Measurements from ENCODE around the gene LIN37. TPM values are rescaled to one million over a fixed set of nuclear protein-coding genes. Genes with fewer than 3 reads are reported as not detected.

LIN37 gene
- total RNA-seq, 1 experiment from 2014 or later = 6.4 TPM

GRCh38 chr19:35780058-35780457, 31.7 kb downstream of the LIN37 start (continued):
- TF ChIP-seq AR (CRISPR knock-in tag; IDR thresholded peaks at IDR 0.05) (no peak), ESRRA (CRISPR knock-in tag; IDR thresholded peaks at IDR 0.05; ENCODE audit: borderline replicate concordance) (no peak), PRDM15 (CRISPR knock-in tag; IDR thresholded peaks at IDR 0.05) (no peak)

- CTCF ChIA-PET = no interaction called here
- POLR2A ChIA-PET = no interaction called here
- TF ChIP-seq ETV6 (CRISPR knock-in tag; IDR thresholded peaks at IDR 0.05) = no peak
- TF ChIP-seq TCF7 (CRISPR knock-in tag; IDR thresholded peaks at IDR 0.05; ENCODE audit: low read depth) = no peak
- TF ChIP-seq ZNF138 (CRISPR knock-in tag; conservative IDR thresholded peaks at IDR 0.05) = no peak
- TF ChIP-seq SMAD4 (CRISPR knock-in tag; IDR thresholded peaks at IDR 0.05) = no peak
- TF ChIP-seq NR2C2 (CRISPR knock-in tag; IDR thresholded peaks at IDR 0.05) = no peak
- TF ChIP-seq TEAD1 (CRISPR knock-in tag; IDR thresholded peaks at IDR 0.05) = no peak
- no peak for TF ChIP-seq ZNF281 (CRISPR knock-in tag; IDR thresholded peaks at IDR 0.05)
- no peak for TF ChIP-seq MYBL2 (CRISPR knock-in tag; IDR thresholded peaks at IDR 0.05)
- no peak for TF ChIP-seq ATF3 (CRISPR knock-in tag; conservative IDR thresholded peaks at IDR 0.05)
- Mint-ChIP-seq H3K9me3 (no peaks in the 10 kb centered on the region), H3K36me3 (no peaks in the 10 kb centered on the region), H3K27ac (no peak overlapping the region), H3K27me3 (ENCODE audit: low read depth) (peaks cover 16% of the 10 kb centered on the region), H3K4me1 (peaks cover 45% of the 10 kb centered on the region), H3K4me3 (no peak overlapping the region)
- DNase-seq (ENCODE audit: low spot score) (no peak), ATAC-seq (no peak)
Measured at GRCh38 chr19:35780717-35781116, 32.3 kb downstream of the LIN37 start.

GRCh38 chr19:35781650-35782049, 33.3 kb downstream of the LIN37 start:
- H3K4me3 Mint-ChIP-seq = no peak overlapping the region; the same call in 1 of the 2 replicates
- peak; percentile 57 for DNase-seq (ENCODE audit: low spot score)
- peak; percentile 8 for ATAC-seq
- H3K27me3 Mint-ChIP-seq (ENCODE audit: low read depth) = peaks cover 11% of the 10 kb centered on the region
- H3K27ac Mint-ChIP-seq = no peak overlapping the region
- peaks cover 43% of the 10 kb centered on the region for H3K4me1 Mint-ChIP-seq
- H3K9me3 Mint-ChIP-seq = no peaks in the 10 kb centered on the region
- POLR2A ChIA-PET = no interaction called here
- CTCF ChIA-PET = interaction anchor here (0.6 kb wide), 1 partner anchor 12 kb away, joined by 3 read pairs; no protein-coding TSS in a partner anchor
- no peaks in the 10 kb centered on the region for H3K36me3 Mint-ChIP-seq
- TF ChIP-seq NR2C2 (CRISPR knock-in tag; IDR thresholded peaks at IDR 0.05) = no peak
- no peak for TF ChIP-seq NR1H2 (CRISPR knock-in tag; IDR thresholded peaks at IDR 0.05)
- TF ChIP-seq FOXK1 (CRISPR knock-in tag; IDR thresholded peaks at IDR 0.05) = no peak
- no peak for TF ChIP-seq GABPB1 (CRISPR knock-in tag; IDR thresholded peaks at IDR 0.05)
- TF ChIP-seq ZNF263 (CRISPR knock-in tag; IDR thresholded peaks at IDR 0.05; ENCODE audit: low read depth) = no peak
- TF ChIP-seq CTCF (IDR thresholded peaks at IDR 0.05) = no peak
- TF ChIP-seq CBFB (CRISPR knock-in tag; IDR thresholded peaks at IDR 0.05; ENCODE audit: low read depth) = no peak
- no peak for TF ChIP-seq ERG (CRISPR knock-in tag; IDR thresholded peaks at IDR 0.05)
- no peak for TF ChIP-seq ATF3 (CRISPR knock-in tag; conservative IDR thresholded peaks at IDR 0.05)
- TF ChIP-seq CDX4 (CRISPR knock-in tag; IDR thresholded peaks at IDR 0.05; ENCODE audit: borderline replicate concordance) = no peak
